GM12873 (cell line): ENCODE data around the gene SNPH.

Experiments used
- TF ChIP-seq, protein P1 (sequence below): IDR thresholded peaks from 2 replicates; pipeline ENCODE4 v1.5.1; 2012; ENCODE audit warnings: low read depth, mild to moderate bottlenecking, moderate library complexity, low read length, control low read depth; ENCODE audit not compliant: insufficient read depth; ENCODE audit errors: missing control alignments

The SNPH gene

DNA sequence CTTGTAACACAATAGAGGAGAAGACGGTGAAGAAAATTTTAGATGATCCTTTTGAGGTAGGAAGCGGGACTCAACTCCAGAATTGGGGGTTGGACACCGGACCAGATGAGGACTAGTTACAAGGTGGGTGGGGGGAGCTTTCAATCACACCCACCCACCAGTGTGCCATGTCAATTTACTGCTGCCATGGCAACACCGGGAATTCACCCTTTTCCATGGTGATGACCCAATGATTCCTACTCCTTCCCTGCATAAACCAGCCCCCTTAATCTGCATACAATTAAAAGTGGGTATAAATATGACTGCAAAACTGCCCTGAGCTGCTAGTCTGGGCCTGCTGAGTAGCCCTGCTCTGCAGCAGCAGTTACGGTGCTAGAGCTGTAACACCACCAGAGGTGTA lies 25.5 kb upstream of the SNPH start:
- TF ChIP-seq, protein P1, sequence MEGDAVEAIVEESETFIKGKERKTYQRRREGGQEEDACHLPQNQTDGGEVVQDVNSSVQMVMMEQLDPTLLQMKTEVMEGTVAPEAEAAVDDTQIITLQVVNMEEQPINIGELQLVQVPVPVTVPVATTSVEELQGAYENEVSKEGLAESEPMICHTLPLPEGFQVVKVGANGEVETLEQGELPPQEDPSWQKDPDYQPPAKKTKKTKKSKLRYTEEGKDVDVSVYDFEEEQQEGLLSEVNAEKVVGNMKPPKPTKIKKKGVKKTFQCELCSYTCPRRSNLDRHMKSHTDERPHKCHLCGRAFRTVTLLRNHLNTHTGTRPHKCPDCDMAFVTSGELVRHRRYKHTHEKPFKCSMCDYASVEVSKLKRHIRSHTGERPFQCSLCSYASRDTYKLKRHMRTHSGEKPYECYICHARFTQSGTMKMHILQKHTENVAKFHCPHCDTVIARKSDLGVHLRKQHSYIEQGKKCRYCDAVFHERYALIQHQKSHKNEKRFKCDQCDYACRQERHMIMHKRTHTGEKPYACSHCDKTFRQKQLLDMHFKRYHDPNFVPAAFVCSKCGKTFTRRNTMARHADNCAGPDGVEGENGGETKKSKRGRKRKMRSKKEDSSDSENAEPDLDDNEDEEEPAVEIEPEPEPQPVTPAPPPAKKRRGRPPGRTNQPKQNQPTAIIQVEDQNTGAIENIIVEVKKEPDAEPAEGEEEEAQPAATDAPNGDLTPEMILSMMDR = no peak

DNA sequence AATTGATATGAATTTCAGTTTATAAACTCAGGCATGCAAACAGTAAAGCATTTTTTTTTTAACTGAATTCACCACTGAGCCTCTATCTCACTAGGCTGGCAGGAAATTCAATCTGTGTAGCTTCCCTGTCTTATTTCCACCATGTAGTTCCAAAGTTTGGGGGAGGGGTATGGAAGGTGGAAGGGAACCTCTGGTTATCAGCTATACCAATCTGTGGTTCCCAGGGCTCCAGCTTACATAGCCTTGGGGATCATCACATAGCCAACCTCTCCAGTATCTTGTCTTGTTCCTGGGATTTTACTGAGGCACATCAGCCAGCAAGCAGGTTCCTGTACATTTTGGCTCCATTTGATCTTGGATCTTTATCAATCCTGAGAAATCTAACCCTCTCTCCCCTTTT lies 24.6 kb upstream of the SNPH start:
- TF ChIP-seq, protein P1 = no peak

DNA sequence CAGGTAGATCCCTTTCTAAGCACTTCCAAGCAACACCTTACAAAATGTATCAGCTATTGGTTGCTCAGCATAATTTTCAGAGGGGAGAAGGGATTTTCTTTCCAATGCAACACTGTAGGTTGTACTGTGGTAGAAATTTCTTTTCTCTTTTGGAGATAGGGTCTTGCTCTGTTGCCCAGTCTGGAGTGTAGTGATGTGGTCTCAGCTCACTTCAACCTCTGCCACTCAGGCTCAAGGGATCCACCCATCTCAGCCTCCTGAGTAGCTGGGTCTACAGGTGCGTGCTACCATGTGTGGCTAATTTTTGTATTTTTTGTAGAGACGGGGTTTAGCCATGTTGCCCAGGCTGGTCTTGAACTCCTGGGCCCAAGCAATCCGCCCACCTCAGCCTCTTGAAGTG lies 24.0 kb upstream of the SNPH start:
- TF ChIP-seq, protein P1 = no peak

DNA sequence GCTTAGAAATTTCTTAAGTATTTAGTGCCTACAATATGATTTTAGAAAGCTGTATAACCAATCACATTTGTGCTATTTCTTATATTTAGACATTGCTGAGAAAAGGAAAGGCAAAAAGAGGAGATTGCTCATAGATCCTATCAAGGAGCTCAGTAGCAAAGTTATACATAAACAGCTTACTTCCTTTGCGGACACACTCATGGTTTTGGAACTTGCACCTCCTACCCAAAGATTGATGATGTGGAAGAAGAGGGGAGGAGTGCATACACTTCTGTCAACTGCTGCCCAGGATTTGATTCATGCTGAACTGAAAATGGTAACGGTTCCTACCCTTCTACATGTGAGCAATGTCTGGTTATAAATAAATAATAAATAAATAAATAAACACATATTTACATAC lies 23.6 kb upstream of the SNPH start:
- TF ChIP-seq, protein P1 = no peak

DNA sequence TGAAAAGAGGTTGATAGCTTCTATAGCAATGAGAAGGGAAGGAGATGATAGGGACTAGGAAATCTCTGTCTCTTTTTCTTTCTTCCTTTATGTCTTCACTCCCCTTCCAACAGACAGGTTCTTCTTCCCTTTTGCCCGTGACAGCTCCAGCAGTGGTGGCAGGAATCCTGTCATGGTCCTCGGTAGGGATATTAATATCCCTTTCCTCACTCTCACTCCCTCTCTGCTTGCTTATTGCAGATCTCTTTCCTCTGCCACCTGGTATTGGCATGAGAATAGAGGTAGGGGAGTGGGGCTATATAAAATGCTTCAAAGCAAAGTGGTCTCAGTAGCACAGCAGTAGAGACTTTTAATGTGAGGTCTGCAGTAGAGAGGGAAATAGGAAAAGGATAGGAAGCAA lies 20.5 kb upstream of the SNPH start:
- TF ChIP-seq, protein P1 = no peak

DNA sequence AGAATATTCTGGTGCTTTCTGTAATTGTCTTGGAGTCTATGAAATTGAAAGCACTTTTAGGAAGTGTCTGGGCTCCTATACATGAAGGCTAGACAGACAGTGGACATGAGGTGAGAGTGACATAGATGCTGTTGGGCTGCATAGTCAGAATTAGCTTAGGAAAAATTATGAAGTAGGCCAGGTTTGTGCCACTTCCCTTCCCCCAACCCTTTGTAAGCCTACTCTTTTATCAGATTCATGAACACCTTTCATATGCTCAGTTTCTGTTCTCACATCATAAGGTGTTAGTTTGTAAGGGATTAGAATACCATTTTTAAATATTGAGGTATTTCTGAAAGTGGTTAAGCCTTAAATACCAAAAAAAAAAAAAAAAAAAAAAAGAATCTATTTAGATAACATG lies 18.4 kb upstream of the SNPH start:
- TF ChIP-seq, protein P1 = no peak

DNA sequence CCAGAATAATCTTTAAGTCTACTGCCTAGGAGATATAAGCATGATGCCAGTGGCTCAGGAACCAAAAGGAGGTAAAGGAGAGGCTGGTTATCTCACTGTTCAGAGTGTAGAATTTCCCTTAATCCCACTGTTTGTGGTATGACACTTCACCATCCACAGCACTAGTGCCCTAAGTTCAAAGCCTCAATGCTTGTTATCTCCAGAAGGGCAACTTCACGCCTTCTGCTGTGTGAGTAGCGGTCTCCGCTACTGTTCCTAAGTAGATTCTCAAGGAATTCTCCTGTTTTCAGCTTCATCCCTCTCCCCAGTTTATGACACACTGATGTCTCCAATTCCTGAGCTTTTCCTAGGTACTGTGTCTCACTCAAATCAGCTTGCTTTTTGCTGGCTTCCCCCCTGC lies 13.7 kb upstream of the SNPH start:
- TF ChIP-seq, protein P1 = no peak
